ENCODE measurements around the gene MCTP1.

- no peak for TF ChIP-seq CTCF (conservative IDR thresholded peaks at IDR 0.05; ENCODE audit: low read length)
- TF ChIP-seq EZH2phosphoT487 (IDR thresholded peaks at IDR 0.05; ENCODE audit: borderline replicate concordance, low read depth, low read length) = no peak
Measured at GRCh38 chr5:95317687-95318086, 32.8 kb upstream of the MCTP1 start.
